Keratinocyte (primary cell): Measurements from ENCODE around the gene NTNG2. TPM values are rescaled to one million over a fixed set of nuclear protein-coding genes. Genes with fewer than 3 reads are reported as not detected.

ENCODE experiments used
- DNase-seq: peaks from one replicate; pipeline ENCODE4 v3.0.0-alpha.2; 2011; ENCODE audit warnings: low read depth, missing footprints, low spot score
- FAIRE-seq: peaks from 2 replicates; lab custom pipeline; 2011; peaks lifted over from hg19 to GRCh38; lab: Jason Lieb, UNC
- H2AFZ ChIP-seq: 2 replicates; pipeline ENCODE4 v1.6.0; 2012; ENCODE audit warnings: low read length, control low read depth, inconsistent platforms; ENCODE audit not compliant: control insufficient read depth
- H3K27ac ChIP-seq: 2 replicates; pipeline ENCODE4 v1.5.1; 2011; ENCODE audit warnings: low read length; ENCODE audit not compliant: control insufficient read depth, insufficient read depth
- H3K27me3 ChIP-seq: 3 replicates; pipeline ENCODE4 v1.6.0; 2011; ENCODE audit warnings: low read length; ENCODE audit not compliant: control insufficient read depth, insufficient read depth; ENCODE audit errors: extremely low read depth
- H3K36me3 ChIP-seq, 2 experiments: 2 replicates in 1 of 2; 3 replicates in 1 of 2; pipeline ENCODE4 v1.5.1; 2011; ENCODE audit warnings: low read length in 2 of 2, mild to moderate bottlenecking in 1 of 2; ENCODE audit not compliant: control insufficient read depth in 2 of 2, insufficient read depth in 2 of 2; ENCODE audit errors: extremely low read depth in 1 of 2
- H3K4me1 ChIP-seq: 3 replicates; pipeline ENCODE4 v1.5.1; 2011; ENCODE audit warnings: low read length; ENCODE audit not compliant: control insufficient read depth, insufficient read depth; ENCODE audit errors: extremely low read depth
- H3K4me2 ChIP-seq: 3 replicates; pipeline ENCODE4 v1.6.0; 2011; ENCODE audit warnings: low read depth, low read length; ENCODE audit not compliant: control insufficient read depth, insufficient read depth; ENCODE audit errors: extremely low read depth
- H3K4me3 ChIP-seq, 3 experiments: fragments of 200-600 bp in 1 of 3; sonication (generic) in 1 of 3; 2 replicates in 2 of 3; 3 replicates in 1 of 3; pipeline ENCODE4 v1.5.1; 2011 to 2016; ENCODE audit warnings: low read length in 3 of 3, mild to moderate bottlenecking in 3 of 3, control low read depth in 2 of 3, inconsistent platforms in 1 of 3, low read depth in 1 of 3, mixed read lengths in 1 of 3, mixed run types in 1 of 3, moderate library complexity in 1 of 3; ENCODE audit not compliant: control insufficient read depth in 2 of 3, insufficient read depth in 2 of 3; ENCODE audit errors: extremely low read depth in 1 of 3
- H3K79me2 ChIP-seq: 2 replicates; pipeline ENCODE4 v1.6.0; 2012; ENCODE audit warnings: low read length; ENCODE audit not compliant: control insufficient read depth, insufficient read depth
- H3K9ac ChIP-seq: 3 replicates; pipeline ENCODE4 v1.6.0; 2011; ENCODE audit warnings: low read length; ENCODE audit not compliant: control insufficient read depth, insufficient read depth; ENCODE audit errors: extremely low read depth
- H3K9me1 ChIP-seq: 3 replicates; pipeline ENCODE4 v1.6.0; 2011; ENCODE audit warnings: low read length; ENCODE audit not compliant: control insufficient read depth, insufficient read depth; ENCODE audit errors: extremely low read depth
- H3K9me3 ChIP-seq: 2 replicates; pipeline ENCODE4 v1.5.1; 2012; ENCODE audit warnings: low read depth, low read length; ENCODE audit not compliant: control insufficient read depth
- H4K20me1 ChIP-seq: 3 replicates; pipeline ENCODE4 v1.6.0; 2011; ENCODE audit warnings: low read length; ENCODE audit not compliant: control insufficient read depth, insufficient read depth; ENCODE audit errors: extremely low read depth
- EZH2 ChIP-seq: IDR thresholded peaks from one replicate; pipeline ENCODE4 v1.6.1; 2012; ENCODE audit warnings: inconsistent platforms, mild to moderate bottlenecking, low read length, moderate library complexity
- dilution Hi-C: fragments of 300-500 bp; cut with MboI; formaldehyde crosslinking; loops from one replicate; pipeline ENCODE4 v1.7.0; 2020; ENCODE audit warnings: low sequenced_read_pairs; ENCODE audit not compliant: extremely low pct_ligation_motif_present
- polyA plus RNA-seq, 5 experiments: library from polyadenylated mRNA; depleted of rRNA in 3 of 5; stranded (reverse) in 3 of 5; stranded (forward) in 1 of 5; unstranded in 1 of 5; fragments of >200 nt; gene quantifications; 1 replicate in 1 of 5; 2 replicates in 3 of 5; 3 replicates in 1 of 5; pipeline versions ENCODE4 v1.2.1 to v1.2.3, GENCODE V29; 2011 to 2012; ENCODE audit warnings: missing spikeins in 2 of 5, low read depth in 1 of 5, low replicate concordance in 1 of 5
- TF ChIP-seq, protein P1 (sequence below), 3 experiments: IDR thresholded peaks in 1 of 3; conservative IDR thresholded peaks in 1 of 3; optimal IDR thresholded peaks in 1 of 3; 2 replicates in 2 of 3; 3 replicates in 1 of 3; pipeline versions ENCODE3 to v1.5.1; 2011; ENCODE audit warnings: low read length in 3 of 3, mild to moderate bottlenecking in 3 of 3, moderate library complexity in 2 of 3, control low read depth in 1 of 3, inconsistent platforms in 1 of 3; ENCODE audit not compliant: insufficient read depth in 2 of 3; ENCODE audit errors: extremely low read depth in 1 of 3

The NTNG2 gene
- polyA plus RNA-seq, 1 donor (not counting 4 experiments of a cell fraction or from before 2014, with no cell fraction given) = 0.05 TPM

DNA sequence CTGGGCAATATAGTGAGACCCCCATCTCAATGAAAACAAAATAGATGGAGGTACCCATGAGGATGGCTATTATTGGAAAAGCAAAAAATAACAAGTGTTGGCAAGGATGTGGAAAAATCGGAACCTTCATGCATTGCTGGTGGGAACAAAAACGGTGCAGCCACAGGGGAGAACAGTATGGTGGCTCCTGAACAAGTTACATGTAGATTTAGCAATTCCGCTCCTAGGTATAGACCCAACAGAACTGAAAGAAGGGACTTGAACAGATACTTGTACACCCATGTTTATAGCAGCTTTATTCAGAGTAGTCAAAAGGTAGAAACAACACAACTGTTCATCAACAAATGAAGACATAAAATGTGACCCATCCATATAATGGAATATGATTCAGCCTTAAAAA lies 43.0 kb downstream of the NTNG2 start:
- no peak overlapping the region for H3K27ac ChIP-seq
- H3K27me3 ChIP-seq = peaks cover 32% of the 10 kb centered on the region
- no peak for TF ChIP-seq EZH2
- TF ChIP-seq, protein P1, sequence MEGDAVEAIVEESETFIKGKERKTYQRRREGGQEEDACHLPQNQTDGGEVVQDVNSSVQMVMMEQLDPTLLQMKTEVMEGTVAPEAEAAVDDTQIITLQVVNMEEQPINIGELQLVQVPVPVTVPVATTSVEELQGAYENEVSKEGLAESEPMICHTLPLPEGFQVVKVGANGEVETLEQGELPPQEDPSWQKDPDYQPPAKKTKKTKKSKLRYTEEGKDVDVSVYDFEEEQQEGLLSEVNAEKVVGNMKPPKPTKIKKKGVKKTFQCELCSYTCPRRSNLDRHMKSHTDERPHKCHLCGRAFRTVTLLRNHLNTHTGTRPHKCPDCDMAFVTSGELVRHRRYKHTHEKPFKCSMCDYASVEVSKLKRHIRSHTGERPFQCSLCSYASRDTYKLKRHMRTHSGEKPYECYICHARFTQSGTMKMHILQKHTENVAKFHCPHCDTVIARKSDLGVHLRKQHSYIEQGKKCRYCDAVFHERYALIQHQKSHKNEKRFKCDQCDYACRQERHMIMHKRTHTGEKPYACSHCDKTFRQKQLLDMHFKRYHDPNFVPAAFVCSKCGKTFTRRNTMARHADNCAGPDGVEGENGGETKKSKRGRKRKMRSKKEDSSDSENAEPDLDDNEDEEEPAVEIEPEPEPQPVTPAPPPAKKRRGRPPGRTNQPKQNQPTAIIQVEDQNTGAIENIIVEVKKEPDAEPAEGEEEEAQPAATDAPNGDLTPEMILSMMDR (optimal IDR thresholded peaks at IDR 0.05 in 1 of 3, IDR thresholded peaks at IDR 0.05 in 1 of 3, conservative IDR thresholded peaks at IDR 0.05 in 1 of 3; ENCODE audit: extremely low read depth in 1 of 3, insufficient read depth in 2 of 3, low read length in 3 of 3) = no peak
- no peaks in the 10 kb centered on the region for H3K9me1 ChIP-seq
- no peak overlapping the region for H3K4me2 ChIP-seq
- DNase-seq (no peak), FAIRE-seq (no peak)
- H2AFZ ChIP-seq = no peak overlapping the region
- no peak overlapping the region for H3K9ac ChIP-seq
- H3K36me3 ChIP-seq = no peaks in the 10 kb centered on the region
- dilution Hi-C loops = no loop called here
- H4K20me1 ChIP-seq = no peaks in the 10 kb centered on the region
- no peaks in the 10 kb centered on the region for H3K9me3 ChIP-seq
- no peaks in the 10 kb centered on the region for H3K4me1 ChIP-seq
- no peak overlapping the region for H3K4me3 ChIP-seq
- H3K79me2 ChIP-seq = no peaks in the 10 kb centered on the region

DNA sequence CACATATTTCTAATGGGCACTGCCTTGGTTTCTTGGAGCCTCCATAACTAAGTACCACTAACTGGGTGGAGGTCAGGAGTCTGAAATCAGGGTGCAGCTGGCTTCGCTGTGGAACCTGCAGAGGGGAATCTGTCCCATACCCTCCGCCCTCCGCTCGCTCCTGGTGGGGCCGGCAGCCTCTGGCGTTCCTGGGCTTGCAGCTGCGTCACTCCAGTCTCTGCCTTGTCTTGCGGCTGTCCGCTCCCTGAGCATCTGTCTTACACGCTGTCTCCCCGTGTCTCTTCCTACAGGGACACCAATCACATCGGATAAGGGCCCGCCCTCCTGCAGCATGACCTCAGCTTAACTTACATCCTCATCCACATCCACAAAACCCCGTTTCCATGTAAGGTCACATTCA lies 45.4 kb downstream of the NTNG2 start:
- Histone ChIP-seq H3K9ac (no peak overlapping the region), H3K36me3 (no peaks in the 10 kb centered on the region), H3K79me2 (no peaks in the 10 kb centered on the region), H3K9me3 (no peaks in the 10 kb centered on the region), H3K27ac (no peak overlapping the region), H3K27me3 (peaks cover 17% of the 10 kb centered on the region), H4K20me1 (no peaks in the 10 kb centered on the region), H3K9me1 (no peaks in the 10 kb centered on the region), H3K4me2 (no peak overlapping the region), H2AFZ (no peak overlapping the region), H3K4me1 (no peaks in the 10 kb centered on the region), H3K4me3 (no peak overlapping the region)
- dilution Hi-C loops = no loop called here
- DNase-seq (no peak), FAIRE-seq (no peak)
- no peak for TF ChIP-seq EZH2
- TF ChIP-seq, protein P1 (optimal IDR thresholded peaks at IDR 0.05 in 1 of 3, IDR thresholded peaks at IDR 0.05 in 1 of 3, conservative IDR thresholded peaks at IDR 0.05 in 1 of 3; ENCODE audit: extremely low read depth in 1 of 3, insufficient read depth in 2 of 3, low read length in 3 of 3) = no peak
